GM12891 (cell line): ENCODE data around the gene HSDL2.

ENCODE experiments used
- PAX5 ChIP-seq: IDR thresholded peaks from 2 replicates; pipeline ENCODE4 v1.6.1; 2011; ENCODE audit warnings: low read length, moderate library complexity, mild to moderate bottlenecking; ENCODE audit not compliant: insufficient read depth, severe bottlenecking
- POLR2A ChIP-seq: IDR thresholded peaks from 2 replicates; pipeline ENCODE4 v1.6.1; 2011; ENCODE audit warnings: low read depth, low read length, control low read depth
- POLR2AphosphoS5 ChIP-seq: IDR thresholded peaks from 2 replicates; pipeline ENCODE4 v1.6.1; 2011; ENCODE audit warnings: low read depth, low read length, control low read depth
- POU2F2 ChIP-seq: IDR thresholded peaks from 2 replicates; pipeline ENCODE4 v1.6.1; 2011; ENCODE audit warnings: low read depth, mild to moderate bottlenecking, control low read depth, low read length, moderate library complexity
- TAF1 ChIP-seq: IDR thresholded peaks from 2 replicates; pipeline ENCODE4 v1.6.1; 2011; ENCODE audit warnings: low read depth, low read length, control low read depth

GRCh38 chr9:112505086-112505485 is 125.2 kb downstream of the HSDL2 start:
- TF ChIP-seq POLR2AphosphoS5: no peak
- no peak for TF ChIP-seq POLR2A
- TF ChIP-seq PAX5: no peak
- TF ChIP-seq TAF1: no peak
- no peak for TF ChIP-seq POU2F2
